Thymus (tissue), 11 donors: ENCODE data around the gene GDPD2. TPM values are rescaled to one million over a fixed set of nuclear protein-coding genes. Genes with fewer than 3 reads are reported as not detected.
A peak's percentile ranks its signal among the peaks of the same experiment; 100 is the strongest.

Experiments used
- DNase-seq, 9 donors: peaks; one replicate each; pipeline ENCODE4 v3.0.0-alpha.2; 2013; ENCODE audit warnings: low spot score in 9 of 9, low read depth in 6 of 9, missing footprints in 1 of 9
- H3K27ac ChIP-seq, 2 donors: one replicate each; pipeline ENCODE4 v1.5.1; 2013; ENCODE audit warnings: control low read depth in 1 of 2, low read depth in 1 of 2, low read length in 1 of 2, mild to moderate bottlenecking in 1 of 2, moderate library complexity in 1 of 2
- H3K27me3 ChIP-seq, 2 donors: one replicate each; pipeline ENCODE4 v1.5.1; 2013; ENCODE audit warnings: low read length in 1 of 2; ENCODE audit not compliant: control insufficient read depth in 2 of 2, insufficient read depth in 1 of 2
- H3K36me3 ChIP-seq, 2 donors: one replicate each; pipeline ENCODE4 v1.5.1; 2013; ENCODE audit warnings: low read length in 1 of 2, mild to moderate bottlenecking in 1 of 2, moderate library complexity in 1 of 2; ENCODE audit not compliant: control insufficient read depth in 2 of 2, insufficient read depth in 2 of 2
- H3K4me1 ChIP-seq, 2 donors: one replicate each; pipeline ENCODE4 v1.5.1; 2013; ENCODE audit warnings: low read length in 2 of 2; ENCODE audit not compliant: control insufficient read depth in 2 of 2, insufficient read depth in 2 of 2
- H3K4me3 ChIP-seq, 2 donors: one replicate each; pipeline ENCODE4 v1.5.1; 2013; ENCODE audit warnings: low read length in 2 of 2, control low read depth in 1 of 2, mild to moderate bottlenecking in 1 of 2
- H3K9me3 ChIP-seq, 2 donors: one replicate each; pipeline ENCODE4 v1.5.1; 2013; ENCODE audit warnings: low read length in 1 of 2, mild to moderate bottlenecking in 1 of 2; ENCODE audit not compliant: control insufficient read depth in 2 of 2, insufficient read depth in 1 of 2
- WGBS: extraction: QIAGEN DNeasy Blood & Tissue Kit; methylation state at CpG from one replicate; pipeline ENCODE4 v1.1.7; 2013; 5-methylcytosine and 5-hydroxymethylcytosine counted together
- polyA plus RNA-seq: library from polyadenylated mRNA; stranded (reverse); fragments of 200-250 nt; gene quantifications from one replicate; pipeline ENCODE4 v1.2.3, GENCODE V29; 2013
- total RNA-seq: library from RNA; stranded (reverse); fragments of 120-200 nt; gene quantifications from one replicate; pipeline ENCODE4 v1.2.4, GENCODE V29; 2013
- donor health status: healthy.

The GDPD2 gene
- total and polyA plus RNA-seq, 2 donors: 0.05 to 0.09 TPM

DNA sequence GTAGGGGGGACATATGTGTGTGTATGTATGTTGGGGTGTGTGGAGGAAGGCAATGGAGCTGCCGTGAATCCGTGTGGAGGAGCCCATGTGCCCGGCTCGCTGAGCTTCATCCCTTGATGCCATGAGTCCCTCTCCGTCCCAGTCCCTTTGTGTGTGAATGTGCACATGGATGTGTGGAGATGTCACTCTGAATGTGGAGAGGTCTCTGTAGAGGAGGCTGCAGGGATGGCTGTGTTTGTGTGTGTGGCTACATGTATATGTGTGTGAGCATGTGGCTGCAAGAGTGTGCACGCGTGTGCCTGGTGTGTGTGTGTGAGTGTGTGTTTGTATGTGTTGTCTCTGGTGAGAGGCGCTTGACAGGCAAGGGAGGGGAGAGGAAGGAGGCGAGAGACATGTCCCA lies 22.8 kb downstream of the GDPD2 start:
- Histone ChIP-seq H3K4me1 (no peaks in the 10 kb centered on the region), H3K27me3 (peaks cover 16 to 58% of the 10 kb centered on the region in 2 donors), H3K4me3 (no peak overlapping the region), H3K9me3 (no peaks in the 10 kb centered on the region), H3K27ac (no peak overlapping the region), H3K36me3 (no peaks in the 10 kb centered on the region)
- WGBS: 90% methylated on average over 9 of the region's 9 CpGs
- no peak for DNase-seq

DNA sequence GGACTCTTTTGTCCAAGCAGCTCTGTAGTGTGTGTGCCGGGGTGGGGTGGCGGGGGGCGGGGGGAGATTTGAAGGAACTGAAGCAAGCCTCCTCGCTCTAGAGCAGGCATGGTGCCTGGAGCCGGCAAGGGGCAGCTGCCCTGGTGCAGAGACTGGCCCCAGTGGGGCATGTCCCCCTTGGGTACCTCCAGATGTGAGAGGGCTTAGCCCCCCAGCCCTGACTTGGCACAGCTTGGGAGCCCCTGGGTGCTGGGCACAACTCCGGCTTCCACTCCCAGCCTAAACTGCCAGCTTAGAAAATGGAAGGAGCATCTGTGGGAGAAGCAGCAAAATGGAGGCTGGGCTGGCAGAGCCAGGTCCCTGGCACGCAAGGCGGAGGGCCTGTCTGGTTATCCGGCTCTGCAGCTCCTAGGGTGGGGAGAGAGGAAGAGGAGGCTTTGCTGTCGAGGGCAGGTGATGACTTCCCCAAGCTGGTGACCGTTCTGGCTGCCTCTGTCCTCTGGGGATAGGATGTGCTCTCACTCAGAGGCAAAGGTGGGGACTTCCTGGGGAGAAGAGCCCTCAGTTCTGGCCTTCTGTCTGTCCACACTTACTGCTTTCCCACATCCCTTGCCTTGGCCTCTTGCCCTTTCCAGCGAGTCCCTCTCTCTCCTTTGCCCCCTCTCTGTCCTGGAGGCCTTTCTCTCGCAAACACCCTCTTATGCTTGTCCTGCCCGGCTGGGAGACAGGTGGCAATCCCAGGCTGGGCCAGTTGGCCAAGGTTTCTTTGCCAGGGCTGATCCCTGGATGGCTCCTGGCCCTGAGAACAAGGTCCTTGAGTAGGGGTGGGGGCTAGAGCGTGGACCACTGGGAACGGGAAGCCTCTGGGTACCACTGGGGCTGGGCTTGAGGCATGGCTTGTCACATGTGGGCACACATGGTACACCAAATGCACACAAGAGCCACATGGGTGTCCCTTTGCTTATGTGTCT lies 23.6 kb downstream of the GDPD2 start:
- Histone ChIP-seq H3K27me3 (peaks cover 16 to 61% of the 10 kb centered on the region in 2 donors), H3K4me1 (no peaks in the 10 kb centered on the region), H3K9me3 (no peaks in the 10 kb centered on the region), H3K27ac (no peak overlapping the region), H3K36me3 (no peaks in the 10 kb centered on the region), H3K4me3 (no peak overlapping the region)
- DNase-seq: no peak
- WGBS: 94% methylated on average over 16 of the region's 16 CpGs

DNA sequence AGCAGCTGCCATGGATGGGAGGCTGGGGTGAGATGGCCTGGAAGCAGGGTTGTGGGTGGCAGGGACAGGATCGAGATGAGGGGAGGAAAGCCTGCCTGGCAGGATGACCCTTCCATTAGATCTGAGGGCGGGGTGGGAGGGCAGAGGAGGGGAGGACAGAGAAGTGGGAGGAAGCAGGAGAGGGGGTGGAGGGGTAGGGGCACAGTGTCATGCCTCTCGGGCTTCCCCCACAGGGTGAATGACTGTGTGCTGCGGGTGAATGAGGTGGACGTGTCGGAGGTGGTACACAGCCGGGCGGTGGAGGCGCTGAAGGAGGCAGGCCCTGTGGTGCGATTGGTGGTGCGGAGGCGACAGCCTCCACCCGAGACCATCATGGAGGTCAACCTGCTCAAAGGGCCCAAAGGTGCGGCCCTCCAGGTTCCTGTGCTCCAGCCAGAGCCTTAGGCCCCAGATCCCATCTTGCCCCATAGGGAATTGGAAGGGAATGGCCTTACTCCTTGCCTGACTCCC lies 26.4 kb downstream of the GDPD2 start:
- Histone ChIP-seq H3K4me1 (peaks cover 0 to under 1% of the 10 kb centered on the region in 2 donors), H3K27me3 (peaks cover 2 to 70% of the 10 kb centered on the region in 2 donors), H3K9me3 (no peaks in the 10 kb centered on the region), H3K36me3 (no peaks in the 10 kb centered on the region), H3K4me3 (no peak overlapping the region), H3K27ac (no peak overlapping the region)
- 97% methylated on average over 14 of the region's 14 CpGs for WGBS
- DNase-seq: no peak

DNA sequence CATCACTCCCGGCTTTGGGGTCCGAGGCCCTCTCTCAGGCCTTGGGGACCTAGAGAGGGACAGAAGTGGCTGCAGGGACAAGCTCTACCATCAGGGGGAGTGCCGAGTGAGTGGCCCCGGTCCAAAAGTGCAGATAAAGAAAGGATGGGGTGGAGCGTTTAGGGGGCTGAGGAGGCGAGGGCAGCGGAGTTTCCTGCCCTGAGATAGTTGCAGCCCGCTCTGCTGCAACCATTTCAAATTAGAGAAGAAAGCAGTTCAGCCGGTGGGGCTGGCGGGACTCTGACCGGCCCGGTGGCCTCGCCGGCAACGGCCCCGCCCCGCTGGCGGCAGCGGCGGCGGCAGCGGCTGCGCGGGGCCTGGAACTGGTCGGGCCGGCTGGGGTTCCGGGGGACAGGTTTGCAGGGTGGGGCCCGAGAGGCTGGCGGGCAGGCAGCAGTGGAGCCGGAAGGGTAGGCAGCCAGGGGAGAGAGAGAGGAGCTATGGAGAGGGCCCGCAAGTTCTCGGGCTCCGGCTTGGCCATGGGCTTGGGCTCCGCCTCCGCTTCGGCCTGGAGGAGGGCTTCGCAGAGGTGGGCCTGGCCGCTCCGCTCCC lies 29.1 kb downstream of the GDPD2 start:
- H3K4me1 ChIP-seq: peaks cover 0 to 12% of the 10 kb centered on the region in 2 donors
- H3K9me3 ChIP-seq: no peaks in the 10 kb centered on the region
- no peaks in the 10 kb centered on the region for H3K36me3 ChIP-seq
- H3K27ac ChIP-seq: no peak overlapping the region
- WGBS: 3% methylated on average over 39 of the region's 39 CpGs
- H3K27me3 ChIP-seq: peaks cover 0 to 60% of the 10 kb centered on the region in 2 donors
- H3K4me3 ChIP-seq: peak overlapping the region in 1 of 2 donors; percentile 42
- DNase-seq: peak in 1 of 9 donors; percentile 43

DNA sequence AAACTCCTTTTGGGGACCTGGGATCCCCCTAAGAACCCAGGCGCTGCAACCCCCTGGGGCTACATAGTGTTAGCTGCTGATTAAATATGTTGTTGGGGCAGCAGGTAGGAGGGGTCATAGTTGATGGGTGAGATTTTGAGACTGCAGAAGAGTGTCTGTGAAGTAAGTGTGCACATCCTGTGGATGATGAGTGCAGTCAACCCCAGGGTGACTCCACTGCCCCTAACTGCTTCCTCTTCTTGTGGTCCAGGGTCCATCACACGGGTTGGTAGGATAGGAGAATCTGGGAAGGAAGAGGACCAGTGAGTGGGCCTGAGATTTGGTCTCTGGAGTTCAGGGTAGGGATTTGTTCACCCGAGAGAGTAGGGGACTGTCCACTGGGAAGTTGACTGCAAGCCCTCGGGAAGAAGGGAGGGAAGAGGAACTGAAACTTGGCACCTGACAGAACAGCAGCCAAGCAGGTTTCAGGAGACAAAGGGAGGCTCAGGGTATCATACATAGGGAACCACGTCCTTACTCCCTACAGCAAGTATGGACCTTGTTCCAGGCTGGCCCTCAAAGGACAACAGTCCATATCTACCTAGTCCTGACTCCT lies 30.0 kb downstream of the GDPD2 start:
- no peak overlapping the region for H3K27ac ChIP-seq
- H3K4me1 ChIP-seq: peaks cover 0 to 12% of the 10 kb centered on the region in 2 donors
- no peak for DNase-seq
- H3K4me3 ChIP-seq: no peak overlapping the region
- peaks cover 0 to 55% of the 10 kb centered on the region in 2 donors for H3K27me3 ChIP-seq
- WGBS: 56% methylated on average over 5 of the region's 5 CpGs
- no peaks in the 10 kb centered on the region for H3K36me3 ChIP-seq
- no peaks in the 10 kb centered on the region for H3K9me3 ChIP-seq

DNA sequence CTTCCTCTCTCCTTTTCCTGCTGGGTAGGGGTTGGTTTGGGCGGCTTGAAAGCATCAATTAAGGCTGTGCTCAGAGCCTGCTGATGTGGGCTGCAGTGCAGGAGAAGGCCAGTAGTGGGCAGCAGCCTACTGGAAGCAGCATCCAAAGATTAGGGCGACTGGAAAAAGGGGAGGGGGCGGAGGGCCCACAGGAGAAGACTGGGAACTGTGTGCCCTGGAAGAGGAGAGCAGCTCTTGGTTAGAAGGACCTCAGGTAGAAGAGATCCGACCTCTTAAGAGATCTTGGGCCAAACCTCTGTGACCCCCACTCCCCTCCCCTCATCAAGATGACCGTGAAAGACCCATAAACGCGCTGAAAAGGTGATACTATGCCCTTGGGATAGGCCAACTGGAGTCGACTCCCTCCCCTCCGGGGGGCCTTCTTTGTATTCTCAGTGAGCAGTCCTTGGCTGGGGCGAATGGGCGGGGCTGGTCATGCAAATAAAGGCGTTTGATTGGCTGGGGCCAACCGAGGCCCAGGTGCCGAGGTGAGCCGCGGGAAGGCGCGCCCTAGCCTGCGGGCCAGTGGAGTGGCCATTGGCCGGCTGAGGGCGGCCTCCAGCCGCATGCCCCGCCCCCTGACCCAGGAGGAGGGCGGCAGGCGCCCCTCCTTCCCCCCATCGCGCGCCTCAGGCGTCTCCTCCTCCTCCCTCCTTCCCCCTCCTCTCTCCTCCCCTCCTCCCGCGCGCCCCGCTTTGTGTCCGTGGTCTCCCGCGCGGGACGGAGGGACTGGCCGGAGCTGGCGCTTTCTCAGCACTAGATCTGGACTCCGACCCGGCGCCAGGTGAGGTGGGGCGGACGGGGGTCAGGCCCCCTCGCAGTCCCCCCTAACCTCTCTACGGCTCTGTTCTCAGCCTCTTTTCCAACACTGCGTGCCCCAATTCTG lies 31.6 kb downstream of the GDPD2 start:
- Histone ChIP-seq H3K27me3 (peaks cover 0 to 54% of the 10 kb centered on the region in 2 donors), H3K4me1 (peaks cover 0 to 12% of the 10 kb centered on the region in 2 donors), H3K9me3 (no peaks in the 10 kb centered on the region), H3K4me3 (peak overlapping the region; percentile 41 to 56), H3K36me3 (no peaks in the 10 kb centered on the region), H3K27ac (peak overlapping the region in 1 of 2 donors; percentile 42)
- DNase-seq: peak in 3 of 9 donors; percentile 26 to 63 (median 53)
- 0% methylated on average over 45 of the region's 48 CpGs for WGBS

DNA sequence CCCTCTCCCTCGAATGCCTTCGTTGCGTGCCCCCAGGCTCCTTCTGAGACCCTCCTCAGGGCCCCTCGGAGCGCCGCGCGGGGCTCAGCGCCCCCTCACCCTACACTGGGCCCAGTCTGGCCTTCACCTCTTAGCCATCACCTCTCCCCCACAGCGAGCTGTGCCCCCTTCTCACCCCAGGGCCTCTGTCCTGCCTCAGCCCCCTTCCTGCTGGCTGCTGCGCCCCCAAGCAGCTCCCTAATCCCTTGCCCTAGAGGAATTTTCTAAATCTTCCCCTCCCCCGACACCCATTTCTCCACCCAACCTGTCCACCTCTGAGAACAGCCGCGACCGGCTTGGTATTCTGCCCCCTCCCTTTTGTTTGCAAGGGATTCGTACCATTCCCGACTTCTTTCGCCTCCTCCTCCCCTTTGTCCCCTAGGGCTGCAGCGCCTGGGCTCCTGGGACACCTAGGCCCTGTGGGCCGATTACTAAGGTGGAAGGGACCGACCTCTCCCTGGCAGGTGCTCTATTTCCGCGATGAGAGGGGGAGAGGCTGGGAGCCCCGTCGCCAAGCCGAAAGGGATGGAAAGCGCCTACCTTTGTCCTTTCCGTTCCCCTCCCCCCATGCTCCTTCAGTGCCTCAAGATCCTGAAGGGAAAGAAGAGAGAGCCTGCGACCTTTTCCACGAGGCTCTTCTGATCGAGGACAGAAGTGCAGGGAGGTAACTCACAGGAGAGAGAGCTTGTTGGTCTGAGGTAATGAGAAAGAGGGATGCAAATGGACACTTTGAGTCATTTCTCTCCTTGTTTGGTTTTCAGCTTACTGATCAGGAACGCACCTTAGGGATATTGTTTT lies 32.5 kb downstream of the GDPD2 start:
- Histone ChIP-seq H3K36me3 (no peaks in the 10 kb centered on the region), H3K4me1 (peaks cover 0 to 12% of the 10 kb centered on the region in 2 donors), H3K9me3 (no peaks in the 10 kb centered on the region), H3K4me3 (peak overlapping the region; percentile 41 to 56), H3K27me3 (peaks cover 0 to 50% of the 10 kb centered on the region in 2 donors), H3K27ac (peak overlapping the region in 1 of 2 donors; percentile 42)
- DNase-seq: no peak
- 12% methylated on average over 32 of the region's 32 CpGs for WGBS

DNA sequence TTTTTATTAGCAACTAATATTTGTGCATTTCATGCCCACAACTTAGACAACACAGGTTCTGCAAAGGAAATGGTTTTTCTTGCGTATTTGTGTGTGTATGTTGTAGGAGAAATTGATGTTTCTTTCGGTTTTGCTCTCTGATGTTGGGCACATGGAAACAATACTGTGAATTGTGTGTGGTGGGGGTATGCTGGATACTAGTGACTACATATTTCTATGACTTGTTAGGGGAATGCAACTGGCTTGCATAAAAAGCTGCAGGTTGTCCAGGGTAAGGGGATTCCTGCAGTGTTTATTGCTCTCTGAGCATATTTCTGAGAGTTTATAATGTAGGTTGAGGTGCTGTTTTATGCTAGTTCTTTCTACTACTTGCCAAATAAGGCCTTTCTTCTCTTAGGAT lies 33.1 kb downstream of the GDPD2 start:
- 16% methylated on average over 2 of the region's 2 CpGs for WGBS

More for the DNA sequence above, 33.1 kb downstream of the GDPD2 start:
- Histone ChIP-seq H3K27me3 (peaks cover 0 to 49% of the 10 kb centered on the region in 2 donors), H3K9me3 (no peaks in the 10 kb centered on the region), H3K36me3 (no peaks in the 10 kb centered on the region), H3K4me3 (peak overlapping the region in 1 of 2 donors; percentile 41), H3K27ac (no peak overlapping the region), H3K4me1 (peaks cover 0 to 12% of the 10 kb centered on the region in 2 donors)
- no peak for DNase-seq
